Measurements from ENCODE around the gene MCC.

The MCC gene

GRCh38 chr5:113319256-113320053 lies 168.8 kb downstream of the MCC start:
- no peak for DNase-seq (ENCODE audit: low read depth)

GRCh38 chr5:113317636-113318035 lies 170.6 kb downstream of the MCC start:
- no peak for DNase-seq (ENCODE audit: low read depth)

GRCh38 chr5:113311301-113311700 lies 177.0 kb downstream of the MCC start:
- DNase-seq (ENCODE audit: low read depth), result no peak

GRCh38 chr5:113302120-113302519 lies 186.1 kb downstream of the MCC start:
- DNase-seq (ENCODE audit: low read depth), result no peak

DNA sequence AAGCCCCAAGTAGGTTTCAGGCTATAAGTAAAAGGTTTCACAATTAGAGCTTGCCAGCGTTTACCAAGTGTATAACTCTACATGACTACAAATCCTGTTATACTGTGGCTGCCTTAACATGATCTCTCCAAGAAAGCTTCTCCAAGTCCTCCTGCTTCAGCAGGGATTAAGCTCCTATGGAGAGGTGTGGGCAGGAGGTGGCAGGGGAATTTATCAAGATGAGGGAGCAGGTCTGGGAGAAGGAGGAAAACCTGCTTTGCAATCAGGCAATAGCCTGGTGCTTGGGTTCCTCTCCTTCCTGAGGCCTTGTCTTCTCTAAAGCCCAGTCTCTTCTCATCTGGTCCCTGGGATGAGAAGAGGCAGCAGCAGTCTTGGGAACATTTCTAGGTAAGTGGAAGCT lies 188.7 kb downstream of the MCC start:
- DNase-seq (ENCODE audit: low read depth), result no peak

GRCh38 chr5:113296676-113297075 lies 191.6 kb downstream of the MCC start:
- no peak for DNase-seq (ENCODE audit: low read depth)

DNA sequence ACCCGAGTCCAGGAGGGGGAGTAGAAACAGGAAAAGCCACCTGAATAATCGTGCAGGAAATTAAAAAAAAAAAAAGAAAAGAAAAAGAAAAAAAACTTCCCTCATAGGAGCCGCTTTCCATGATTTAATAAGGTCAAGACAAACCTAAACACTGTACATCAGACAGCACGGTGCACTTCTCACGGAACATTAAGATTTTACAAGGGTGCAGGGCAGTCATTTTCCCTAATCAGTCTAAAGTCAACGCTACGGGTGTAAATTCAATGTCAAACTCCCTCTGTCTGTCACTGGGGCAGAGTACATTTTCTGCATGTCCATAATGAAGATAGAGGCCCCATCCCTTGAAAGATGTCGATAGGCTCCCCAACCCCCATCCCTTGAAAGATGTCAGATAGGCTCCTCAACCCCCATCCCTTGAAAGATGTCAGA lies 193.1 kb downstream of the MCC start:
- DNase-seq (ENCODE audit: low read depth), result no peak

DNA sequence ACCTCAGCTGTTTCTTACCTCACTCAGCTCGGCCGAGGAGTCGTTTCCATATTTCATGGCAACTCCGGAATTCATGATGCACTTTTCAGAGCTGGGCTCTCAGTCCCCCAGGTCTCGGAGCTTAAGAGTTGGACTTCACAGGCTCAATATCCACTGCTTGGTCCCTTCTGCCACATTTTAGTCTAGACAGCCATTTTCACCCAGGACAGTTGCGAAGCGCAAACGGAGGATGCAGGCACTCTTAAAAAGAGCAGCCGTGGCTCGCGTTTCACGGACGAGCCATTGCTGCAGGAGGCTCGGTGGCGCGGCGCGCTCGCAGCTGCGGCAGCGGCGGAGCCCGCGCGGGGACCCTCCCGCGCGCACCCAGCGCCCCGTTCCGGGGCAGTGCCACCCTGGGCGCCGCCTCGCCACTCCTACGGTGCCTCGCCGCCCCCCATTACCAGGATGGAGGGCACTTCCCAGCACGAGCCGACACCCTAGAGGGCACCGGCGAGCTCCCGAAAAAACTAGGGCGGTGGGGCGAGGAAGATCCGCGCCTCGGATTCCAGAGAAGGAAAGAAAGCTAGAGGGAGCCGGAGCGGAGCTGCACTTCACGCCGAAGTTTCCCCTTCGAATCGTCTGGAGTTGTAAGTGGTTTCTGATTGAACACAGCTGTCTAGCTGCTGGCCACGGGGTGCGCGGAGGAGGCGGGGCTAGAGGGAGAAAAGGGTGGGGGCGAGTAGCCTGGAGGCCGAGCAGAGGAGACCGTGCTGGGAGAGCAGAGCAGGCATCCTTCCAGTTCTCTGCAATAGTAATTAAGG lies 193.7 kb downstream of the MCC start:
- DNase-seq (ENCODE audit: low read depth), result peak; percentile 57

GRCh38 chr5:113293975-113294310 lies 194.3 kb downstream of the MCC start:
- DNase-seq (ENCODE audit: low read depth), result no peak

DNA sequence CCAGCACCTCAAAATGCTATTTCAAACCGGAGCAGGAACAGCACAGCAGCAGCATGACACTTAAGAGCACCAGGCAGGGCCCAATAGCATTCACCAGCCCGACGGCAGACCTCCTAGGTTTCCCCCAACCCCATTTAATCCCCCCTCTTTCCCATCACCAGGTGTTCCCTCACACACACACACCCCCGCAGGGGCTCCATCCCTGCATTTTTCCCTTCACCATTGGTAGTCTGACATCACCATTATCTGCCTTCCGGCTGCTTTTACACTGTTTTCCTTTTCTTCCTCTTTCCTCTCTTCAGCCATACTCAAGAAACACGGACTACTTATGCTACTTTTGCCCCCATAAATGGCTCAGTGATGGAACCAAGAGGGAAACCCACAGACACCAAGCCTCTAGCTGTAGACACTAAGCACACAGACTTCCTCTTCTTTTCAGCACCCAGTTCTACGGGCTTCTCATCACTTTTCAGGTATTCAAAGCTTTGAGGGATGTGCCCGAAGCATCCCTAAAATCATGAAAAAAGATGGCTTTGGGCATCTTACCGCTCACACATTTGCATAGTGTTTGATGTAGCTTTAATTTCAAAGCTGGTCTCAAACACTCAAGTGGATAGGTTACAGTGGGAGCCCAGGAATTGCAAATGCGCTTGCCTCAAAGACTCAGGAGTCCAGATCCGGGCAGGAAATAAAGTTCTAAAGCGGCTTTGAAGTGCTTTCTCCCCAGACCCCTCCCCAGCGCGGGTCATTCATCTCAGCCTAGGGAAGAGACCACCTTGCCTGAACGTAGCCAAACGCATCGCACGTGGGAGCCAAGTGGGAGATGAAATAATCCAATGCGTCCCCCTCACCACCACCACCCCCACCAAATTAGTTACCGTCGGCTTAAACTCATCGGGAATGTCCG lies 194.9 kb downstream of the MCC start:
- DNase-seq (ENCODE audit: low read depth), result no peak

DNA sequence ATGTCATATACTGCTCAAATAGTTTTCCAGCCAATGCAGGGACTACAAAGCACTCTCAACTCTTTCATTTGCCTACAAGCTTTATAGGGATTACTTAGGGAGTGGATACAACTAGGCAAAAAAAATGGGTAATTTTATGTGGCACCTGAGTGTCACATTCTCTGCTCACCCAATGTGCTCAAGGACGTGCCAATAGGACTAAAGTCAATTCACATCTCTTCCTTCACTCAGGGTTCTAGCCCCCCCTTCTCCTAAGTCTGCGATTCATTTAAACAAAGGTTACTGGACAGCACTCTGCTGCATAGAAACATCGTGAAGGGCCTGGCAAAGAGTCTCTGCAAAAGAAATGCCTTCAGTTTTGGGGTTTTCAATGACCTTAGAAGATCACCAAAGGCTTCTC lies 195.8 kb downstream of the MCC start:
- DNase-seq (ENCODE audit: low read depth), result no peak

DNA sequence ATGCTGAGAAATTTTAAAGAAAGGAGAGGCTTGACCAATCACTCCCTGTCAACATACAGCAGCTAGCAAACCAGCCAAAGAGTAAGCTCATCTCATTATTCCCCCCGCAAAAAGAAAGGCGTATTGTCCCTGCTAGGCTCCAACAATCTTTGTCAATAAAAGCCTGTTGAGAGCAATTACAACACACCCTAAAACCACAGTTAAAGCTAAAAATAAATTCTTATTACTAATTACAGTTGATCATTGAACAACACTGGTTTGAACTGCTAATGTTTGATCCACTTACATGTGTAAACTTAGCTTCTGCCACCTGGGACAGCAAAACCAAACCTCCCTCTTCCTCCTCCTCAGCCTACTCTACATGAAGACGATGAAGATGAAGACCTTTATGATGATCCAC lies 204.7 kb downstream of the MCC start:
- no peak for DNase-seq (ENCODE audit: low read depth)

DNA sequence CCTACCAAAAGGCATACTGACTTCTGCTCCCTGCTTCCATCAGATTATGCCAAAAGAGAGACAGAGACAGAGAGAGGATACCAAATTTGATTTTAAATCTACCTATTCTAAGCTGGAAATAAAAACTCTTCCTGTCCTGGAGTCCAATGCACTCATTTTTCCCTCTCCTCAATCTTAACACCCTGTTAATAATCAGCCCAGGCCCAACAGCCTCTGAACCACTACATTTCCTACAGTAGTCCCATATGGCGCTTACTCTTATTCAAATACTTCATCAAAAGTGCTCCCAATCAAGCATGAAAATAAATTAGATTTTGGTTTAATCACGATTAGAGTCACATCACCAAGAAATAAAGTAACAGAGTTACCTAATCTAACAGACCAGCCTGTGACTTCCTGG lies 205.8 kb downstream of the MCC start:
- DNase-seq (ENCODE audit: low read depth), result no peak

DNA sequence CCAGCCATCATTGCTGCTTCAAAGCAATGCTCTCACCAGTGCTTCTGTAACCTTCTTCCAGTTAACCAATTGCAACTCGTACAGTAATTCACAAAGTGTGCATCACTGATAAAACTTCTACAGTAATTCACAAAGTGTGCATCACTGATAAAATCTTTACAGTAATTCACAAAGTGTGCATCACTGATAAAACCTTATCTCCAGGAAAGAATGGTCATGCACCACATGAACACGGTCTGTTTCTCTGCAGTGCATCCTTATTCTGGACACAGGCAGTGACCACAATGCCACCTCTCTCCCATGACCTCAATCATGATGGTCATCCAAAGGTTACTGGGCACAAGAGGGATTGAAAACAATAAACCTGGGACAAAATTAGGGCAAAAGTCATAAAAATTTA lies 207.1 kb downstream of the MCC start:
- no peak for DNase-seq (ENCODE audit: low read depth)

GRCh38 chr5:113280541-113280940 lies 207.7 kb downstream of the MCC start:
- DNase-seq (ENCODE audit: low read depth), result no peak

DNA sequence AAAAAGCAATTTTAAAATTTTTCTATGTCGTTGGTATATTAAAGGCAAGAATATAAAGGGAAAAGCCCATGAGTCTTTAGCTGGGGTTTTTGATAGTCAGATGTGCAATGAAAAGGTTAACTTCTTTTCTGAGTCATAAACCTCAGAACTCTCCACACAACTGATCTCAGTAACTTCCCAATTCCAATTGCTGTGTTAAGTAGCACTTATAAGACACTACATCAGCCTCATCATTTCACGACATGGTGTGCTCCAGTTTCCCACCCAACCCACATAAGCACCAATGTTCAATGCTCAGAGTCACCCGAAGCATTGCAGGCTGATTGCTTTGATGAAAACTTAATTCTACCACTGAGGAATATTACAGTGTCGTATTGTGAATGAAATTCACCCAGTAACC lies 209.3 kb downstream of the MCC start:
- DNase-seq (ENCODE audit: low read depth), result no peak

- no peak for DNase-seq (ENCODE audit: low read depth)
Measured at GRCh38 chr5:113276493-113276892, 211.8 kb downstream of the MCC start.

DNA sequence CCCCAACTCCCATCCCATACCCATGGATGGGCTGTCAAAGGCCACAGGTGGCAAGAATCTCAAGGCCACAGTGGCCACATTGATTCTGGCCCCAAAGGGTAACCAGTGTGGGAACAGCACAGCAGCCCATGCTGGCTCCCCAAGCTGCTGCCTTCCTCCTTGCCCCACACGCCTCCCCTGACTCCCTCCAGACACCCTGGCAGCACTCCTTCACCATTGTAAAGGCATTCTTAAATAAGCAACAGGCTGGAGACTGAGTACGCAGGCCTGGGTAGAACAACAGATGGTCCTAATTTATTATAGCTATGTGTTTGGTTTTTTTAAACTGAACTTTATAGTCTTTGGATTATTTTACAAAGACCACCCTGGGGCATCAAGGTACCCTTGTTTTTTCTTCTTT lies 212.3 kb downstream of the MCC start:
- no peak for DNase-seq (ENCODE audit: low read depth)

DNA sequence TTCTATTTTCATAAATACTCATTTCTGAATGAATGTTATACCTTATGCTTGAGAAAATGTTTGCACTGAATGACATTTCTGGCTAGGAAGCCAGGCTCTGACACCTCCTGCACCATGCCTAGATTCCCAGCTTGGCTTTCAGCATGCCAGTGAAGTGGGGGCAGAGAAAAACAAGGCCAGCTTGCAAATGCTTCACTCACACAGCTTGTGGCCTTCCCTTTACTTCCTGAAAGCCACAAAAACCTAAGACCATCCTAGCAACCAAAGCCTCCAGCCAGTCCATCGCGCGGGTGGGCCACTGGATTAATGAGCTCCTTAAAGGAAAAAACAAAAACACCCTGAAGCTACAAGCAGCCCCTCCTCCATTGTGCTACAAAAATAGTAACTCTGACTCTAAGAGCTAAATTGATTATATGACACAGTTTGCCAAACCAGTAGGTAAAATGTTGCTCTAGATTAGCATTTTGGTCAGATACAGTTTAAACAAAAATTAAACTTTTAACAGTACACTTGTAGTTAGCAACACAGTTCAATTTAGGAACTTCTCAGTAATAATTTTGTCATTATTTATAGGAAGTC lies 213.3 kb downstream of the MCC start:
- DNase-seq (ENCODE audit: low read depth), result no peak

- no peak for DNase-seq (ENCODE audit: low read depth)
Measured at GRCh38 chr5:113273948-113274347, 214.3 kb downstream of the MCC start.

- DNase-seq (ENCODE audit: low read depth), result no peak
Measured at GRCh38 chr5:113271745-113272454, 216.4 kb downstream of the MCC start.
